HEK293T (cell line): ENCODE measurements around the gene FTO.

Experiments used
- CTCF ChIA-PET: fragments of 350-600 bp; formaldehyde crosslinking; extraction: SDS; loops from one replicate; lab custom pipeline; 2021; ENCODE audit warnings: antibody characterized with exemption, inconsistent platforms; lab: Yijun Ruan, JAX
- POLR2A ChIA-PET: fragments of 350-600 bp; formaldehyde crosslinking; extraction: SDS; loops from one replicate; lab custom pipeline; 2020; ENCODE audit warnings: antibody characterized with exemption, inconsistent platforms; lab: Yijun Ruan, JAX
- DNase-seq: peaks from one replicate; pipeline ENCODE4 v3.0.0; 2012; ENCODE audit warnings: mixed read lengths; ENCODE audit errors: extremely low spot score
- ARNT ChIP-seq: fragments of 450-650 bp; IDR thresholded peaks from 2 replicates; pipeline ENCODE4 v1.6.1; 2017; ENCODE audit warnings: mild to moderate bottlenecking
- BHLHE40 ChIP-seq: fragments of 450-650 bp; IDR thresholded peaks from 2 replicates; pipeline ENCODE4 v1.6.1; 2016; ENCODE audit warnings: mild to moderate bottlenecking, moderate library complexity, borderline replicate concordance
- CTBP1 ChIP-seq: fragments of 450-650 bp; IDR thresholded peaks from 2 replicates; pipeline ENCODE4 v1.6.1; 2016; ENCODE audit warnings: borderline replicate concordance
- ELF4 ChIP-seq: fragments of 450-650 bp; IDR thresholded peaks from 2 replicates; pipeline ENCODE4 v1.6.1; 2017; ENCODE audit warnings: antibody characterized with exemption
- FOXA1 ChIP-seq: fragments of 450-650 bp; IDR thresholded peaks from 2 replicates; pipeline ENCODE4 v1.6.1; 2016; ENCODE audit warnings: mild to moderate bottlenecking
- FOXK2 ChIP-seq: fragments of 450-650 bp; IDR thresholded peaks from 2 replicates; pipeline ENCODE4 v1.6.1; 2016; ENCODE audit warnings: mild to moderate bottlenecking
- FOXM1 ChIP-seq: fragments of 450-650 bp; IDR thresholded peaks from 2 replicates; pipeline ENCODE4 v1.6.1; 2017; ENCODE audit warnings: mild to moderate bottlenecking, borderline replicate concordance
- HDGF ChIP-seq: fragments of 450-650 bp; IDR thresholded peaks from 2 replicates; pipeline ENCODE4 v1.6.1; 2017; ENCODE audit warnings: antibody characterized with exemption, borderline replicate concordance
- L3MBTL2 ChIP-seq: fragments of 450-650 bp; conservative IDR thresholded peaks from 2 replicates; pipeline ENCODE4 v1.6.1; 2016; ENCODE audit warnings: mild to moderate bottlenecking
- LEF1 ChIP-seq: fragments of 450-650 bp; IDR thresholded peaks from 2 replicates; pipeline ENCODE4 v1.6.1; 2017; ENCODE audit warnings: mild to moderate bottlenecking, borderline replicate concordance
- NFRKB ChIP-seq: fragments of 450-650 bp; IDR thresholded peaks from 2 replicates; pipeline ENCODE4 v1.6.1; 2016; ENCODE audit warnings: mild to moderate bottlenecking, moderate library complexity
- SP1 ChIP-seq: fragments of 450-650 bp; IDR thresholded peaks from 2 replicates; pipeline ENCODE4 v1.6.1; 2017
- SUZ12 ChIP-seq: fragments of 450-650 bp; IDR thresholded peaks from 2 replicates; pipeline ENCODE4 v1.6.1; 2016; ENCODE audit warnings: mild to moderate bottlenecking
- TARDBP ChIP-seq: fragments of 450-650 bp; IDR thresholded peaks from 2 replicates; pipeline ENCODE4 v1.6.1; 2016
- ZNF384 ChIP-seq: fragments of 450-650 bp; IDR thresholded peaks from 2 replicates; pipeline ENCODE4 v1.6.1; 2016
- TF ChIP-seq, protein P1 (sequence below): fragments of 450-650 bp; IDR thresholded peaks from 2 replicates; pipeline ENCODE4 v1.6.1; 2016

FTO gene

DNA sequence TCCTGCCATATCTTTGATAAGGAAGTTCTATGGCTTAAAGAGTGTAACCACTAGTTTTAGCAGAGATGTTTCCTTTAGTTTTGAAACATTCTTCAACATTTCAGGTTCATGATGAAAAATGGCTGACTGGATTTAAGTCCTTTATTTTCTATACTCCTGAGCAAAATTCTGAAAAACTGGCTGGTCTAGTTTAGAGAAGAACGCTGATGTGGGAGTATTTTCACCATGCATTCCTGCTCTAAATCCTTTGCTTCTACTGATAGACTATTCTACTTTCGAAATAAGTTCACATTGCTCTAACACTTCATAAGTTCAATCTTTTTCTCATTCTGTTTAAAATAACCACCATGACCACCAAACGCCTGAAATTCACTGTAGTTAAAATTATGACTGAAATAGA is 281.9 kb downstream of the FTO start:
- ChIA-PET CTCF (no interaction called here), POLR2A (no interaction called here)
- no peak for TF ChIP-seq SP1
- TF ChIP-seq FOXK2 = no peak
- TF ChIP-seq BHLHE40 = no peak
- no peak for TF ChIP-seq TARDBP
- TF ChIP-seq ARNT = no peak
- TF ChIP-seq FOXA1 = no peak
- no peak for TF ChIP-seq HDGF
- no peak for DNase-seq

DNA sequence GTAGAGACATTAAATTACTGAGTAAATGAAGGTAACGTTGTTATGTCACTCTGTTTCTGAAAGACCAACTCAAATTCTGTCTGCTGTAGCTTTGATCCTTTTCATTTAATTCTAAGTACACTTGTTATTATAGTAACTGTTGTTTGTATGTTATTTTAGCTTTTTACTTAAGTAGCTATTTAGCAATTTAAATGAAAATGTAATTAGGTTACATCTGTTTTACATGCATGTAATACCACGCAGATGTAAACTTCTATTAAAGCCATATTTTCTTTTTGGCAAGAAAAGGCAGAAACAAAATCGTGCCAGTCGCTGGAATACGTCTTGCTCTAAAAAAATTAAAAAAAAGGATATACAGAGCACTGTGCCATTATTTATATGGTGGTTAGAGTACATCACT is 282.8 kb downstream of the FTO start:
- TF ChIP-seq FOXA1 (no peak), ZNF384 (no peak), SUZ12 (no peak), FOXK2 (no peak), FOXM1 (no peak), TARDBP (no peak), BHLHE40 (no peak)
- DNase-seq = no peak
- POLR2A ChIA-PET = no interaction called here
- CTCF ChIA-PET = no interaction called here

DNA sequence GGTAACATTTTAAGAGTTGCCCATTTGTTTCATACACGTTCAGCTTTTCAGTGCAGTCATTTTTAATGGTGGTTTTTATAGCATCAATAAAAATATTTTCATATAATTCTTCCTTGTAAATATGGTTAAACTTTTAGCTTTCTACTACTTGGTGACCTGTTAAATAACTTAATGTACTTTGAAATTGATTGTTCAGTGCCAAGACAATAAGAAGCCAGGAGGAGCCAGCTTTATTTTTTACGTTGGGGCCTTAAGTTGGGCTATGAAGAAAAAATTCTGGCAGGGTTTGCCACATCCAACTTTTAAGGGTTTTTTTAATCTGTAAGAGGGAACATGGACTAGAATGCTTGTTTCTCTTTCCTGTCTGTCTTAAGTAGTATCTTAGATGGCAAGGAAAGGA is 284.2 kb downstream of the FTO start:
- no peak for TF ChIP-seq FOXK2
- no peak for TF ChIP-seq SUZ12
- no peak for TF ChIP-seq LEF1
- no peak for TF ChIP-seq CTBP1
- TF ChIP-seq FOXA1 = no peak
- no peak for TF ChIP-seq ARNT
- no peak for TF ChIP-seq FOXM1
- no peak for TF ChIP-seq SP1
- TF ChIP-seq, protein P1, sequence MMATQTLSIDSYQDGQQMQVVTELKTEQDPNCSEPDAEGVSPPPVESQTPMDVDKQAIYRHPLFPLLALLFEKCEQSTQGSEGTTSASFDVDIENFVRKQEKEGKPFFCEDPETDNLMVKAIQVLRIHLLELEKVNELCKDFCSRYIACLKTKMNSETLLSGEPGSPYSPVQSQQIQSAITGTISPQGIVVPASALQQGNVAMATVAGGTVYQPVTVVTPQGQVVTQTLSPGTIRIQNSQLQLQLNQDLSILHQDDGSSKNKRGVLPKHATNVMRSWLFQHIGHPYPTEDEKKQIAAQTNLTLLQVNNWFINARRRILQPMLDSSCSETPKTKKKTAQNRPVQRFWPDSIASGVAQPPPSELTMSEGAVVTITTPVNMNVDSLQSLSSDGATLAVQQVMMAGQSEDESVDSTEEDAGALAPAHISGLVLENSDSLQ = no peak
- no peak for TF ChIP-seq HDGF
- no peak for TF ChIP-seq ZNF384
- TF ChIP-seq ELF4 = no peak
- TF ChIP-seq NFRKB = no peak
- no peak for TF ChIP-seq BHLHE40
- TF ChIP-seq L3MBTL2 = no peak
- no peak for TF ChIP-seq TARDBP
- ChIA-PET CTCF (no interaction called here), POLR2A (interaction anchor here (0.6 kb wide), 1 partner anchor 885 kb away, joined by 4 read pairs; no protein-coding TSS in a partner anchor)
- DNase-seq = no peak

DNA sequence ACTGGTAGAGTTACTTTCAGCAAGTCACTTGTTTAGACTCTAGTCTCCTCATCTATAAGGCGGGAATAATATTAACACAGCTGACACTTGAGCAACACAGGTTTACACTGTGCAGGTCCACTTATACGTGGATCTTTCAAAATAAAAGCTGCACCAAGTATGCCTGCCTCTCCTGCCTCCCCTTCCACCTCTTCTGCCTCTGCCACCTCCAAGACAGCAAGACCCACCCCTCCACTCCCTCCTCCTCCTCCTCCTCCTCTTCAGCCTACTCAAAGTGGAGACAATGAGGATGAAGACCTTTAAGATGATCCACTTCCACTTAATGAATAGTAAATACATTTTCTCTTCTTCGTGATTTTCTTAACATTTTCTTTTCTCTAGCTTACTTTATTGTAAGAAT is 285.6 kb downstream of the FTO start:
- ChIA-PET POLR2A (no interaction called here), CTCF (no interaction called here)
- DNase-seq = no peak
- TF ChIP-seq CTBP1 = no peak
- no peak for TF ChIP-seq BHLHE40
- TF ChIP-seq ELF4 = no peak
- TF ChIP-seq TARDBP = no peak
- TF ChIP-seq LEF1 = no peak
- no peak for TF ChIP-seq HDGF
- no peak for TF ChIP-seq SP1
- TF ChIP-seq, protein P1 = no peak
- TF ChIP-seq SUZ12 = no peak
- no peak for TF ChIP-seq FOXK2
- no peak for TF ChIP-seq ZNF384
- TF ChIP-seq L3MBTL2 = no peak
- TF ChIP-seq NFRKB = no peak
- no peak for TF ChIP-seq FOXA1
- TF ChIP-seq FOXM1 = no peak

DNA sequence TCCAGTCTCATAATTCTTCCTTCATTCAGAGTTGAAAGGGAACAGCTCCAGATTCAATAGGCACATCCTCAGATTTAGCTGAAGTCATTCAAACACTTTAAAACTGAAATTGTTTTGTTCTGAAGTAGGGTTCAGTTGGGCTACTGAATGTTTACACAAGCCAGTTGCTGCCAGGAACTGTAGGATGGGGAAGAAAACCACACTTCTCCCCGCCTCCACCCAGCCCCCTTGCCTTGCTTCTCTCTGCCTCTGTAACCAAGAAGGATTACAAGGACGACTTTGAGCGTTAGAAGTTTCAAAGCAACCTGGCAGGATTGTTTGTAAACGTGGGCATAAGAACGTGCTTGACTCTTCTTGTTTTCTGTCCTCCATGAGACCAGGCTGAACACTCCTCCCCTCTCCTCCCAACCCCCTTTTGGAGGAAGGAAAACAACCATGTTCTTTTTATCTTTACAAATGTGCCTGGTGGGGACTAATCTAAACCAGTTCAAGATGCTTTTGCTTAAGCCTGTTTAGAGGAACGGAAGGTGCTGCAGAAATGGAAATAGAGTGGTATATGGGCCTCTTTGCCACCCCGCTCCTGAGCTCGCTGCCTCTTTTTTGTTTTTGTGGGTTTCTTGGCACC is 287.9 kb downstream of the FTO start:
- POLR2A ChIA-PET = no interaction called here
- TF ChIP-seq ELF4 = no peak
- no peak for TF ChIP-seq L3MBTL2
- TF ChIP-seq TARDBP = no peak
- no peak for TF ChIP-seq NFRKB
- TF ChIP-seq SUZ12 = no peak
- TF ChIP-seq ZNF384 = no peak
- TF ChIP-seq LEF1 = no peak
- TF ChIP-seq, protein P1 = no peak
- TF ChIP-seq BHLHE40 = no peak
- TF ChIP-seq ARNT = no peak
- TF ChIP-seq FOXM1 = no peak
- no peak for TF ChIP-seq FOXK2
- no peak for TF ChIP-seq HDGF
- no peak for TF ChIP-seq SP1
- TF ChIP-seq CTBP1 = no peak
- CTCF ChIA-PET = no interaction called here
- no peak for DNase-seq

DNA sequence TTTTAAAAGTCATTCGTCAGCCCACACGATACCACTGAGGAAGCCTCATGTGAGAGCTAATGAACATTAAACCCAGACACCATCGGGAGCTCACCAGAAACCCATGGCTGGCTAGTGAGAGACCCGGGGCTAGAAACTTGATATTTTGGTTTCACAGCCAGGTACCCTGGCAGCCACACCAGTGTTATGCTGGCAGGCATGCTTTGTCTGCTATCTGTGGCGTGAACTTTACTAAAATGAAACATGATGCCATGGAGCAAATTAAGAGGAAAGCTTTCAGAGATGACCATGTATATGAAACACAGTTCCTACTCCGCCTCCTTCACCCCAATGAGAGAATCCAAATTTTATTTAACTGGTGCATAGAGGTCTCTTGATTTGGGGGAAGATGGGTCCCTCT is 291.4 kb downstream of the FTO start:
- CTCF ChIA-PET = no interaction called here
- no peak for DNase-seq
- POLR2A ChIA-PET = no interaction called here
- TF ChIP-seq FOXA1 (no peak), CTBP1 (no peak), SUZ12 (no peak), BHLHE40 (no peak), TARDBP (no peak), FOXM1 (no peak), NFRKB (no peak), SP1 (no peak), LEF1 (no peak)
